GM19043 (cell line): Measurements from ENCODE around the gene VTI1A.

ENCODE experiments used
- ATAC-seq: cut with Tn5 transposase; IDR thresholded peaks from one replicate; pipeline ENCODE4 v1.9.1; 2021; ENCODE audit warnings: low read depth; ENCODE audit not compliant: unreplicated experiment

VTI1A gene

GRCh38 chr10:112624546-112625048 is 177.6 kb downstream of the VTI1A start:
- no peak for ATAC-seq

- no peak for ATAC-seq
Observed at GRCh38 chr10:112628951-112629609, 182.1 kb downstream of the VTI1A start.

GRCh38 chr10:112631501-112632400 is 184.7 kb downstream of the VTI1A start:
- ATAC-seq, result no peak

GRCh38 chr10:112634096-112634830 is 187.2 kb downstream of the VTI1A start:
- ATAC-seq, result no peak

GRCh38 chr10:112637901-112638300 is 190.9 kb downstream of the VTI1A start:
- ATAC-seq, result no peak

GRCh38 chr10:112639298-112639697 is 192.3 kb downstream of the VTI1A start:
- ATAC-seq, result no peak

- ATAC-seq, result no peak
Observed at GRCh38 chr10:112640638-112641037, 193.6 kb downstream of the VTI1A start.

GRCh38 chr10:112643600-112644264 is 196.7 kb downstream of the VTI1A start:
- no peak for ATAC-seq

- ATAC-seq, result no peak
Observed at GRCh38 chr10:112644265-112644645, 197.2 kb downstream of the VTI1A start.

- no peak for ATAC-seq
Observed at GRCh38 chr10:112649006-112649821, 202.2 kb downstream of the VTI1A start.

- ATAC-seq, result no peak
Observed at GRCh38 chr10:112649822-112650152, 202.8 kb downstream of the VTI1A start.

- no peak for ATAC-seq
Observed at GRCh38 chr10:112650588-112651030, 203.6 kb downstream of the VTI1A start.

- no peak for ATAC-seq
Observed at GRCh38 chr10:112653215-112653614, 206.2 kb downstream of the VTI1A start.

- no peak for ATAC-seq
Observed at GRCh38 chr10:112653851-112654250, 206.8 kb downstream of the VTI1A start.

- no peak for ATAC-seq
Observed at GRCh38 chr10:112654794-112655193, 207.8 kb downstream of the VTI1A start.

- no peak for ATAC-seq
Observed at GRCh38 chr10:112655722-112656121, 208.7 kb downstream of the VTI1A start.

GRCh38 chr10:112658465-112658864 is 211.4 kb downstream of the VTI1A start:
- no peak for ATAC-seq

- no peak for ATAC-seq
Observed at GRCh38 chr10:112658900-112659638, 212.1 kb downstream of the VTI1A start.
